Spinal cord (tissue), 10 donors: ENCODE results near the gene AGTR1. TPM values are rescaled to one million over a fixed set of nuclear protein-coding genes. Genes with fewer than 3 reads are reported as not detected.

ENCODE experiments used
- DNase-seq, 6 donors: peaks; one replicate each; pipeline versions ENCODE4 v3.0.0 to v3.0.0-alpha.2; 2013 to 2015; ENCODE audit warnings: low spot score in 6 of 6, low read depth in 4 of 6
- H3K27ac ChIP-seq: one replicate; pipeline ENCODE4 v1.5.1; 2013; ENCODE audit warnings: low read depth, low read length, control low read depth
- H3K27me3 ChIP-seq: one replicate; pipeline ENCODE4 v1.6.1; 2013; ENCODE audit warnings: low read length; ENCODE audit not compliant: control insufficient read depth, insufficient read depth
- H3K36me3 ChIP-seq: one replicate; pipeline ENCODE4 v1.6.1; 2013; ENCODE audit warnings: low read length; ENCODE audit not compliant: control insufficient read depth, insufficient read depth
- H3K4me1 ChIP-seq: one replicate; pipeline ENCODE4 v1.6.1; 2013; ENCODE audit warnings: low read length; ENCODE audit not compliant: control insufficient read depth, insufficient read depth
- H3K4me3 ChIP-seq: one replicate; pipeline ENCODE4 v1.5.1; 2013; ENCODE audit warnings: low read depth, low read length, control low read depth
- H3K9me3 ChIP-seq: one replicate; pipeline ENCODE4 v1.6.1; 2013; ENCODE audit warnings: low read length; ENCODE audit not compliant: control insufficient read depth, insufficient read depth
- WGBS: methylation state at CpG from one replicate; pipeline ENCODE4 v1.1.5; 2013; ENCODE audit warnings: missing lambda C conversion rate; ENCODE audit not compliant: insufficient coverage; 5-methylcytosine and 5-hydroxymethylcytosine counted together
- polyA plus RNA-seq, 2 donors: library from polyadenylated mRNA; unstranded; fragments of 120-200 nt; gene quantifications; one replicate each; pipeline ENCODE4 v1.2.1, GENCODE V29; 2013; ENCODE audit not compliant: insufficient read length in 2 of 2
- total RNA-seq, 2 donors: library from RNA; depleted of rRNA in 1 of 2; stranded (reverse); fragments of 120-200 nt in 1 of 2; fragments of >200 nt in 1 of 2; gene quantifications; one replicate each; pipeline versions ENCODE4 v1.2.3 to v1.2.4, GENCODE V29; 2013 to 2014
- donor health status: healthy.

Gene AGTR1
- total and polyA plus RNA-seq, 4 donors = 1.6 to 5.9 (median 3.9) TPM

DNA sequence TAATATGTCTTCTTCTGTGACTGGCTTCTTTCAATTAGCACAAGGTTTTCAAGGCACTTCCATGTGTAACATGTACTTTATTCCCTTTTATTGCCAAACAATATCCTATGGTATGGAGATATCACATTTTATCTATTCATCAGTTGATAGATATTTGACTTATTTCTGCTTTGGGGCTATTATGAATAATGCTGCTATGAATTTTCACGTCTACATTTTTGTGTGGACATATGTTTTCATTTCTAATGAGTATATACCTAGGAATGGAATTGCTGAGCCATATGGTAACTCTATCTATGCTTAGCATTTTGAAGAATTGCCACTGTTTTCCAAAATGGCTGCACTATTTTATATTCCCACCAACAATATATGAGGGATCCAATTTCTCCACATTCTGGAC is 3.6 kb upstream of the AGTR1 start:
- peaks cover 8% of the 10 kb centered on the region for H3K27me3 ChIP-seq
- H3K36me3 ChIP-seq = no peaks in the 10 kb centered on the region
- no peak overlapping the region for H3K27ac ChIP-seq
- no peak overlapping the region for H3K4me3 ChIP-seq
- no peaks in the 10 kb centered on the region for H3K9me3 ChIP-seq
- peaks cover 11% of the 10 kb centered on the region for H3K4me1 ChIP-seq
- no peak for DNase-seq
- WGBS = no CpG with 5 or more reads among the region's 1 CpG

DNA sequence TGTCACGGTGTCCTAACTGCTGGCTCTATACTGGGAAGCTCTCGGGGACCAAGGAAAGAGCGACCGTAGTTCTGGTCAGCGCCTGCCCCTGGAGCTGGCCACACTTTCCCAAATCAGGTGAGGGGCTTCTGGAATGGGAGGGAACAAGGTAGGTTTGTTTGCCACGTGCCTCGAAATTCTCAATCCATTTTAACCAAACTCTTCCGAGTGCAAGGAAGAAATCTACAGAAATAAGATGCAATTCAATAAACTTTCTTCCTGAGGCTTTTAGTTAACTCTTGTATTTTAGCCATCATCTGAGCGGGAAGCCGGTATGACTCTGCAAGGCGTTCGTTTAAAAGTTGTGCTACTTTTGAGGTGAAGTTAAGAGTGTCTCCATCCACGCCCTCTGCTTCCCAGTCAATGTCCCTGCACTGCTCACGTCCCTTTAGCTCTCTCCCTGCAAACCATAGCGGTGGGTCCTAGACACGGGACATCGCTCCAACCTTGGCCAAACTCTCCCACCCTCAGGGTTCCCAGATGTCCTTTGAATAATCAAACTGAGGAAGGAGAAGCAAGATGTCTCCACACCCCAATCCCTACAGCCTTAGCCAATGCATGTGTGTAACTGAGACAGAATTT is 597 bp downstream of the AGTR1 start:
- no peak overlapping the region for H3K27ac ChIP-seq
- no peak for DNase-seq
- H3K4me3 ChIP-seq = peak overlapping the region; percentile 52
- H3K36me3 ChIP-seq = no peaks in the 10 kb centered on the region
- WGBS = 64% methylated on average over 9 of the region's 17 CpGs
- H3K9me3 ChIP-seq = no peaks in the 10 kb centered on the region
- peaks cover 8% of the 10 kb centered on the region for H3K27me3 ChIP-seq
- peaks cover 11% of the 10 kb centered on the region for H3K4me1 ChIP-seq

- Histone ChIP-seq H3K4me3 (no peak overlapping the region), H3K9me3 (no peaks in the 10 kb centered on the region), H3K27ac (no peak overlapping the region), H3K36me3 (no peaks in the 10 kb centered on the region), H3K27me3 (no peaks in the 10 kb centered on the region), H3K4me1 (no peaks in the 10 kb centered on the region)
- DNase-seq = no peak
Observed at GRCh38 chr3:148705314-148705713, 7.6 kb downstream of the AGTR1 start.

- H3K27me3 ChIP-seq = no peaks in the 10 kb centered on the region
- no peaks in the 10 kb centered on the region for H3K36me3 ChIP-seq
- H3K27ac ChIP-seq = no peak overlapping the region
- peak in 1 of 6 donors; percentile 8 for DNase-seq
- H3K9me3 ChIP-seq = no peaks in the 10 kb centered on the region
- H3K4me3 ChIP-seq = no peak overlapping the region
- no peaks in the 10 kb centered on the region for H3K4me1 ChIP-seq
- WGBS = no CpG with 5 or more reads among the region's 5 CpGs
Observed at GRCh38 chr3:148707601-148708380, 10.1 kb downstream of the AGTR1 start.

DNA sequence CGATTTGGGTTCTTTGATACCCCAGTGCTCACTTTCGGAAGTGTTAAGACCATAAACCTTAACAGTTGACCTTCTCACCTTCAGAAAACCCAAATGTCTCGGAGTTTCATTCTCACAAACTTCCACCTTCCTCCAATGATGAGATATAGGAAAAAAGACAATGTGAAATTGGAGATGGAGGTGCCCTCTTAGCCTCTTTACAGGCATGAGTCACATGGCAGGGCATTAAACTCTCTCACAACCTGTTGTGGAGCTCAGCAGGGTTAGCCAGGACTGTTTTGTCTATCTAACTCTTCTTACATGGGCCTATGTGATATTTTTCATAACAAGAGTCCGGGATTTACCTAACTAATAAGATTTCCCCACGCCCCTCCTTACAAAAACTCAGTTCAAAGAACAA is 10.7 kb downstream of the AGTR1 start:
- Histone ChIP-seq H3K9me3 (no peaks in the 10 kb centered on the region), H3K27ac (no peak overlapping the region), H3K27me3 (no peaks in the 10 kb centered on the region), H3K36me3 (no peaks in the 10 kb centered on the region), H3K4me3 (no peak overlapping the region), H3K4me1 (no peaks in the 10 kb centered on the region)
- no CpG with 5 or more reads among the region's 5 CpGs for WGBS
- no peak for DNase-seq

GRCh38 chr3:148709560-148710253 is 12.0 kb downstream of the AGTR1 start:
- DNase-seq = no peak
- H3K4me1 ChIP-seq = no peaks in the 10 kb centered on the region
- no CpG with 5 or more reads among the region's 2 CpGs for WGBS

DNA sequence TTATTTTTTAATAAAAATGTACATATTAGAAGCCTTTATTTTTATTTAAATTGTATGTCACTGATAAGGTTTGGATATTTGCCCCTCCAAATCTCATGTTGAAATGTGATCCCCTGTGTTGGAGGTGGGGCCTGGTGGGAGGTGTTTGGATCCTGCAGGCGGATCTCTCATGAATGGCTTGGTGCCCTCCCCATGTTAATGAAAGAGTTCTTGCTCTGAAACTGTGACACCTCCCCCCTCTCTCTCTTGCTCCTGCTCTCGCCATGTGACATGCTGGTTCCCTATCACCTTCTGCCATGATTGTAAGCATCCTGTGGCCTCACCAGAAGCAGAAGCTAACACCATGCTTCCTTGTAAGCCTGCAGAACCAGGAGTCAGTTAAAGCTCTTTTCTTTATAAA is 13.0 kb downstream of the AGTR1 start:
- Histone ChIP-seq H3K4me3 (no peak overlapping the region), H3K27me3 (no peaks in the 10 kb centered on the region), H3K9me3 (no peaks in the 10 kb centered on the region), H3K4me1 (no peaks in the 10 kb centered on the region), H3K27ac (no peak overlapping the region), H3K36me3 (no peaks in the 10 kb centered on the region)
- no peak for DNase-seq
- WGBS = 94% methylated on average over 1 of the region's 2 CpGs

More at GRCh38 chr3:148709560-148710253, 12.0 kb downstream of the AGTR1 start:
- no peaks in the 10 kb centered on the region for H3K27me3 ChIP-seq
- H3K27ac ChIP-seq = no peak overlapping the region
- no peaks in the 10 kb centered on the region for H3K9me3 ChIP-seq
- no peaks in the 10 kb centered on the region for H3K36me3 ChIP-seq
- H3K4me3 ChIP-seq = no peak overlapping the region

GRCh38 chr3:148711981-148712666 is 14.4 kb downstream of the AGTR1 start:
- WGBS = no CpG with 5 or more reads among the region's 1 CpG
- Histone ChIP-seq H3K4me3 (no peak overlapping the region), H3K9me3 (no peaks in the 10 kb centered on the region), H3K36me3 (no peaks in the 10 kb centered on the region), H3K4me1 (no peaks in the 10 kb centered on the region), H3K27me3 (no peaks in the 10 kb centered on the region), H3K27ac (no peak overlapping the region)
- DNase-seq = no peak

DNA sequence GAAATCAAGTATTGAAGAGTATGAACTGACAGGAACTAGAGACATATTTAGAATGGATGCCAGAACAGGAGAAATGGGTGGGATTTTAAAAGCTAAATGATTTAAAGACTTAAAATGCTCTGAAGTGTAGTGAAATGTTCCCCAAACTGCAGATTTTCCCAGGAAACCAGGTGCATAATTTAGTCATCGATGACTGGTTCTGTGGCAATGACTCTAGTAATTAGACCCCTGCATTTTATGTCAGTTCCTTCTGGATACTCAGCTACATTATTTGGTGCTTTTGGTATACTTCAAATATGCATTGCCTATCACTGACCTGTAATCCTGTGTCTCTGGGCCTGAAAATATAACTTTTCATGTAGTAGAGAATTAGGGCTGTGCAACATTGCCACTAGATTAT is 16.8 kb downstream of the AGTR1 start:
- no peak overlapping the region for H3K4me3 ChIP-seq
- no CpG with 5 or more reads among the region's 1 CpG for WGBS
- no peaks in the 10 kb centered on the region for H3K27me3 ChIP-seq
- H3K27ac ChIP-seq = no peak overlapping the region
- H3K9me3 ChIP-seq = no peaks in the 10 kb centered on the region
- no peaks in the 10 kb centered on the region for H3K4me1 ChIP-seq
- DNase-seq = no peak
- H3K36me3 ChIP-seq = no peaks in the 10 kb centered on the region
